ENCODE data around the gene SOCS1. TPM values are rescaled to one million over a fixed set of nuclear protein-coding genes. Genes with fewer than 3 reads are reported as not detected.

Gene SOCS1
- total RNA-seq, 1 experiment from 2014 or later, result 2.6 TPM

DNA sequence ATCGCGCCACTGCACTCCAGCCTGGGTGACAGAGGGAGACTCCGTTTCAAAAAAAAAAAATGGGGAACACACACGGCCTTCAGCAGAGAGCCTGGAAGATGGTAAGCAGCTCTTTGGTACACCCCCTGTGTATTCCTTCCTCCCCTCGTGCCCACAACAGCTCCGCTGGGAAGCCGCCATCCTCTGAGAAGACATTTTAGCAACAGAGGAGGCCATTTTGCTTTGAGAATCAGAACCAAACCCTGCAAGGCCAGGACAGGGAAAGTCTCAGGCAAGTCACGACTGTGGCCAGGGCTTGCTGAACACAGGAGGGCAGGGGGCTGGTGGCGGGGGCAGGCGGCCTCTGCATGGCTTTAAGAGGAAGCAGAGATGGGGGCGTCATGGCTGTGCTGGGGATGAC, 45.7 kb downstream of the SOCS1 start:
- CTCF ChIA-PET, result no interaction called here
- H3K36me3 ChIP-seq (ENCODE audit: insufficient read depth, low read length, poor library complexity, severe bottlenecking), result no peaks in the 10 kb centered on the region

DNA sequence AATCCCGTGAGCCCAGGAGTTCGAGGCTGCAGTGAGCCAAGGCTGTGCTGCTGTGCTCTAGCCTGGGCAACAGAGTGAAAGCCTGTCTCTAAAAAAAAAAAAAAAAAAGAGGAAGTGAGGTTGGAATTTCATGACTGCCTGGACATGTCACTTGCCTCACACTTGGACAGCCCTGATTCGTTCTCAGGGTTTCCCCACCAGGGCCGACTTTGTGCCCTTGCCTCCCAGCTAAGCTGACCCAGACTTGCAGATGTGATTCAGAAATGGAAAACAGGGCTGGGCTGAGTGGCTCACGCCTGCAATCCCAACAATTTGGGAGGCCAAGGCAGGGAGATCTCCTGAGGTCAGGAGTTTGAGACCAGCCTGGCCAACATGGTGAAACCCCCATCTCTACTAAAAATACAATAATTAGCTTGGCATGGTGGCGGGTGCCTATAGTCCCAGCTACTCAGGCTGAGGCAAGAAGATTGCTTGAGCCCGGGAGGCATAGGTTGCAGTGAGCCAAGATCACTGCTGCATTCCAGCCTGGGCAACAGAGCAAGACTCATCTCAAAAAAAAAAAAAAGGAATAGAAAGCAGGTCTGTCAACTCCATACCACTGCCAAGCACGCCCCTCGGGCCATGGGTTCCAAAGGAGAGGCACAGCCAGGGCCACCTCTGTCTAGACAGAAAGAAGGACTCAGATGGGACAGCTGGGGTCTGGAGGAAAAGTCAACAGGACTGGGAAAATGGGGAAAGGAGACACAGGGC, 46.9 kb downstream of the SOCS1 start:
- no TSS peak for BruUV-seq (replicated peaks)
- TF ChIP-seq, protein P1, sequence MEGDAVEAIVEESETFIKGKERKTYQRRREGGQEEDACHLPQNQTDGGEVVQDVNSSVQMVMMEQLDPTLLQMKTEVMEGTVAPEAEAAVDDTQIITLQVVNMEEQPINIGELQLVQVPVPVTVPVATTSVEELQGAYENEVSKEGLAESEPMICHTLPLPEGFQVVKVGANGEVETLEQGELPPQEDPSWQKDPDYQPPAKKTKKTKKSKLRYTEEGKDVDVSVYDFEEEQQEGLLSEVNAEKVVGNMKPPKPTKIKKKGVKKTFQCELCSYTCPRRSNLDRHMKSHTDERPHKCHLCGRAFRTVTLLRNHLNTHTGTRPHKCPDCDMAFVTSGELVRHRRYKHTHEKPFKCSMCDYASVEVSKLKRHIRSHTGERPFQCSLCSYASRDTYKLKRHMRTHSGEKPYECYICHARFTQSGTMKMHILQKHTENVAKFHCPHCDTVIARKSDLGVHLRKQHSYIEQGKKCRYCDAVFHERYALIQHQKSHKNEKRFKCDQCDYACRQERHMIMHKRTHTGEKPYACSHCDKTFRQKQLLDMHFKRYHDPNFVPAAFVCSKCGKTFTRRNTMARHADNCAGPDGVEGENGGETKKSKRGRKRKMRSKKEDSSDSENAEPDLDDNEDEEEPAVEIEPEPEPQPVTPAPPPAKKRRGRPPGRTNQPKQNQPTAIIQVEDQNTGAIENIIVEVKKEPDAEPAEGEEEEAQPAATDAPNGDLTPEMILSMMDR (conservative IDR thresholded peaks at IDR 0.05; ENCODE audit: low read depth, low read length), result no peak
- TF ChIP-seq EZH2 (IDR thresholded peaks at IDR 0.05; ENCODE audit: borderline replicate concordance, low read depth, low read length, poor library complexity, severe bottlenecking), result no peak
- Histone ChIP-seq H3K4me3 (ENCODE audit: low read depth, low read length, poor library complexity, severe bottlenecking) (no peak overlapping the region), H3K27me3 (replicated peaks; ENCODE audit: insufficient read depth, low read depth, low read length, poor library complexity) (no peaks in the 10 kb centered on the region), H3K4me1 (ENCODE audit: insufficient read depth, low read length, poor library complexity, severe bottlenecking) (no peaks in the 10 kb centered on the region), H3K27ac (ENCODE audit: low read depth, low read length, poor library complexity, severe bottlenecking) (no peak overlapping the region), H3K36me3 (ENCODE audit: insufficient read depth, low read length, poor library complexity, severe bottlenecking) (no peaks in the 10 kb centered on the region), H3K9me3 (ENCODE audit: low read depth, low read length, poor library complexity, severe bottlenecking) (no peaks in the 10 kb centered on the region)
- CTCF ChIA-PET, result no interaction called here
- intact Hi-C loops (cut with micrococcal nuclease; ENCODE audit: unreplicated experiment), result no loop called here
- no peak for DNase-seq (ENCODE audit: low spot score)
- POLR2A ChIA-PET (ENCODE audit: low non-redundant PET), result no interaction called here

More for the DNA sequence above, 45.7 kb downstream of the SOCS1 start:
- Histone ChIP-seq H3K27me3 (replicated peaks; ENCODE audit: insufficient read depth, low read depth, low read length, poor library complexity) (no peaks in the 10 kb centered on the region), H3K4me3 (ENCODE audit: low read depth, low read length, poor library complexity, severe bottlenecking) (no peak overlapping the region), H3K9me3 (ENCODE audit: low read depth, low read length, poor library complexity, severe bottlenecking) (no peaks in the 10 kb centered on the region), H3K27ac (ENCODE audit: low read depth, low read length, poor library complexity, severe bottlenecking) (no peak overlapping the region), H3K4me1 (ENCODE audit: insufficient read depth, low read length, poor library complexity, severe bottlenecking) (no peaks in the 10 kb centered on the region)
- intact Hi-C loops (cut with micrococcal nuclease; ENCODE audit: unreplicated experiment), result no loop called here
- BruUV-seq (replicated peaks), result no TSS peak
- POLR2A ChIA-PET (ENCODE audit: low non-redundant PET), result no interaction called here
- DNase-seq (ENCODE audit: low spot score), result no peak
- TF ChIP-seq EZH2 (IDR thresholded peaks at IDR 0.05; ENCODE audit: borderline replicate concordance, low read depth, low read length, poor library complexity, severe bottlenecking), result no peak
- TF ChIP-seq, protein P1 (conservative IDR thresholded peaks at IDR 0.05; ENCODE audit: low read depth, low read length), result no peak

DNA sequence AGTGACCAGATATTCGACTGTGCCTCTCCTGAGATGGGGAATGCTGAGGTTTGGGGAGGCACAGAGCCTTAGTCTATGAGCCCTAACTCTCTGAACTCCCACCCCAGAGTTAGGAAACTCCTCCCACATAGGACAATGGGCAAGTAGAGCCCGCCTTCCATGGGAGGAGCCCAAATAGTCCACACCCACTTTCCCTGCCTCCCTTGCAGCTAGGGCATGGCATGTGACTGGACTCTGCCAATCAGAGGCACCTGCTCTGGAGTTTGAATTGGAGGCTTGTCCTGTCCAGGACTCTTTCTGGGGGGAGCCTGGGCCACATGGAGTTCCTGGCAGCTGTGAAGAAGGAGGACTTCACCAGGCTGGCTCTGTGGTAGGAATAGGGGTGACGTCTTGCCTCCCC, 48.4 kb downstream of the SOCS1 start:
- ChIA-PET POLR2A (ENCODE audit: low non-redundant PET) (no interaction called here), CTCF (no interaction called here)
- TF ChIP-seq, protein P1 (conservative IDR thresholded peaks at IDR 0.05; ENCODE audit: low read depth, low read length), result no peak
- TF ChIP-seq EZH2 (IDR thresholded peaks at IDR 0.05; ENCODE audit: borderline replicate concordance, low read depth, low read length, poor library complexity, severe bottlenecking), result no peak
- intact Hi-C loops (cut with micrococcal nuclease; ENCODE audit: unreplicated experiment), result no loop called here
- no peak for DNase-seq (ENCODE audit: low spot score)
- H3K27ac ChIP-seq (ENCODE audit: low read depth, low read length, poor library complexity, severe bottlenecking), result no peak overlapping the region
- H3K36me3 ChIP-seq (ENCODE audit: insufficient read depth, low read length, poor library complexity, severe bottlenecking), result no peaks in the 10 kb centered on the region
- no TSS peak for BruUV-seq (replicated peaks)
- H3K9me3 ChIP-seq (ENCODE audit: low read depth, low read length, poor library complexity, severe bottlenecking), result no peaks in the 10 kb centered on the region
- peaks cover 2% of the 10 kb centered on the region for H3K4me1 ChIP-seq (ENCODE audit: insufficient read depth, low read length, poor library complexity, severe bottlenecking)
- no peaks in the 10 kb centered on the region for H3K27me3 ChIP-seq (replicated peaks; ENCODE audit: insufficient read depth, low read depth, low read length, poor library complexity)
- H3K4me3 ChIP-seq (ENCODE audit: low read depth, low read length, poor library complexity, severe bottlenecking), result no peak overlapping the region

Measured in A673 (cell line).